ENCODE results near the gene LMTK2.

The LMTK2 gene

GRCh38 chr7:98200364-98200763 is 93.7 kb downstream of the LMTK2 start:
- no CpG with 5 or more reads among the region's 6 CpGs for WGBS (ENCODE audit: insufficient coverage, insufficient read length)
- peaks cover 4% of the 10 kb centered on the region for H3K36me3 ChIP-seq (ENCODE audit: control insufficient read depth, insufficient read depth, low read length)

GRCh38 chr7:98202367-98203195 is 95.9 kb downstream of the LMTK2 start:
- WGBS (ENCODE audit: insufficient coverage, insufficient read length) = no CpG with 5 or more reads among the region's 15 CpGs
- Histone ChIP-seq H3K27ac (ENCODE audit: low read length) (no peak overlapping the region), H3K4me1 (ENCODE audit: control insufficient read depth, insufficient read depth, low read length) (no peaks in the 10 kb centered on the region), H3K4me3 (ENCODE audit: low read length) (no peak overlapping the region), H3K9me3 (ENCODE audit: control insufficient read depth, insufficient read depth, low read length) (no peaks in the 10 kb centered on the region), H3K36me3 (ENCODE audit: control insufficient read depth, insufficient read depth, low read length) (peaks cover 17% of the 10 kb centered on the region), H3K27me3 (ENCODE audit: control insufficient read depth, insufficient read depth, low read length) (no peaks in the 10 kb centered on the region)
- DNase-seq (ENCODE audit: low read depth, low spot score) = no peak

More at GRCh38 chr7:98200364-98200763, 93.7 kb downstream of the LMTK2 start:
- no peaks in the 10 kb centered on the region for H3K27me3 ChIP-seq (ENCODE audit: control insufficient read depth, insufficient read depth, low read length)
- no peak overlapping the region for H3K27ac ChIP-seq (ENCODE audit: low read length)
- H3K9me3 ChIP-seq (ENCODE audit: control insufficient read depth, insufficient read depth, low read length) = no peaks in the 10 kb centered on the region
- DNase-seq (ENCODE audit: low read depth, low spot score) = no peak
- no peaks in the 10 kb centered on the region for H3K4me1 ChIP-seq (ENCODE audit: control insufficient read depth, insufficient read depth, low read length)
- H3K4me3 ChIP-seq (ENCODE audit: low read length) = no peak overlapping the region

GRCh38 chr7:98203261-98203963 is 96.8 kb downstream of the LMTK2 start:
- H3K36me3 ChIP-seq (ENCODE audit: control insufficient read depth, insufficient read depth, low read length) = peaks cover 17% of the 10 kb centered on the region
- no peaks in the 10 kb centered on the region for H3K27me3 ChIP-seq (ENCODE audit: control insufficient read depth, insufficient read depth, low read length)
- DNase-seq (ENCODE audit: low read depth, low spot score) = no peak
- no CpG with 5 or more reads among the region's 28 CpGs for WGBS (ENCODE audit: insufficient coverage, insufficient read length)
- H3K27ac ChIP-seq (ENCODE audit: low read length) = no peak overlapping the region
- no peaks in the 10 kb centered on the region for H3K9me3 ChIP-seq (ENCODE audit: control insufficient read depth, insufficient read depth, low read length)
- H3K4me3 ChIP-seq (ENCODE audit: low read length) = no peak overlapping the region
- H3K4me1 ChIP-seq (ENCODE audit: control insufficient read depth, insufficient read depth, low read length) = no peaks in the 10 kb centered on the region

GRCh38 chr7:98203964-98204605 is 97.4 kb downstream of the LMTK2 start:
- no peaks in the 10 kb centered on the region for H3K27me3 ChIP-seq (ENCODE audit: control insufficient read depth, insufficient read depth, low read length)
- peaks cover 17% of the 10 kb centered on the region for H3K36me3 ChIP-seq (ENCODE audit: control insufficient read depth, insufficient read depth, low read length)
- no peaks in the 10 kb centered on the region for H3K4me1 ChIP-seq (ENCODE audit: control insufficient read depth, insufficient read depth, low read length)
- DNase-seq (ENCODE audit: low read depth, low spot score) = no peak
- no peak overlapping the region for H3K27ac ChIP-seq (ENCODE audit: low read length)
- no CpG with 5 or more reads among the region's 18 CpGs for WGBS (ENCODE audit: insufficient coverage, insufficient read length)
- H3K9me3 ChIP-seq (ENCODE audit: control insufficient read depth, insufficient read depth, low read length) = no peaks in the 10 kb centered on the region
- H3K4me3 ChIP-seq (ENCODE audit: low read length) = no peak overlapping the region

- Histone ChIP-seq H3K36me3 (ENCODE audit: control insufficient read depth, insufficient read depth, low read length) (peaks cover 17% of the 10 kb centered on the region), H3K27me3 (ENCODE audit: control insufficient read depth, insufficient read depth, low read length) (no peaks in the 10 kb centered on the region), H3K27ac (ENCODE audit: low read length) (no peak overlapping the region), H3K9me3 (ENCODE audit: control insufficient read depth, insufficient read depth, low read length) (no peaks in the 10 kb centered on the region), H3K4me1 (ENCODE audit: control insufficient read depth, insufficient read depth, low read length) (no peaks in the 10 kb centered on the region), H3K4me3 (ENCODE audit: low read length) (no peak overlapping the region)
- no CpG with 5 or more reads among the region's 11 CpGs for WGBS (ENCODE audit: insufficient coverage, insufficient read length)
- DNase-seq (ENCODE audit: low read depth, low spot score) = no peak
These were observed 98.0 kb downstream of the LMTK2 start for GRCh38 chr7:98204670-98205069.

- Histone ChIP-seq H3K4me1 (ENCODE audit: control insufficient read depth, insufficient read depth, low read length) (0 out of 2 replicates have a peak, but pooled peaks cover 2% of the 10 kb centered on the region), H3K9me3 (ENCODE audit: control insufficient read depth, insufficient read depth, low read length) (no peaks in the 10 kb centered on the region), H3K36me3 (ENCODE audit: control insufficient read depth, insufficient read depth, low read length) (peaks cover 17% of the 10 kb centered on the region), H3K27me3 (ENCODE audit: control insufficient read depth, insufficient read depth, low read length) (no peaks in the 10 kb centered on the region), H3K4me3 (ENCODE audit: low read length) (no peak overlapping the region), H3K27ac (ENCODE audit: low read length) (no peak overlapping the region)
- DNase-seq (ENCODE audit: low read depth, low spot score) = no peak
- WGBS (ENCODE audit: insufficient coverage, insufficient read length) = no CpG with 5 or more reads among the region's 47 CpGs
These were observed 98.6 kb downstream of the LMTK2 start for GRCh38 chr7:98205162-98205845.

GRCh38 chr7:98206451-98207330 is 100.0 kb downstream of the LMTK2 start:
- no peaks in the 10 kb centered on the region for H3K9me3 ChIP-seq (ENCODE audit: control insufficient read depth, insufficient read depth, low read length)

GRCh38 chr7:98209166-98209920 is 102.7 kb downstream of the LMTK2 start:
- no CpG with 5 or more reads among the region's 17 CpGs for WGBS (ENCODE audit: insufficient coverage, insufficient read length)

More at GRCh38 chr7:98206451-98207330, 100.0 kb downstream of the LMTK2 start:
- WGBS (ENCODE audit: insufficient coverage, insufficient read length) = no CpG with 5 or more reads among the region's 47 CpGs
- Histone ChIP-seq H3K4me1 (ENCODE audit: control insufficient read depth, insufficient read depth, low read length) (0 out of 2 replicates have a peak, but pooled peaks cover 2% of the 10 kb centered on the region), H3K36me3 (ENCODE audit: control insufficient read depth, insufficient read depth, low read length) (peaks cover 17% of the 10 kb centered on the region), H3K4me3 (ENCODE audit: low read length) (no peak overlapping the region; the same call in 1 of the 2 replicates), H3K27ac (ENCODE audit: low read length) (no peak overlapping the region), H3K27me3 (ENCODE audit: control insufficient read depth, insufficient read depth, low read length) (no peaks in the 10 kb centered on the region)
- no peak for DNase-seq (ENCODE audit: low read depth, low spot score)

More at GRCh38 chr7:98209166-98209920, 102.7 kb downstream of the LMTK2 start:
- H3K4me1 ChIP-seq (ENCODE audit: control insufficient read depth, insufficient read depth, low read length) = 0 out of 2 replicates have a peak, but pooled peaks cover 2% of the 10 kb centered on the region
- no peak overlapping the region for H3K4me3 ChIP-seq (ENCODE audit: low read length)
- no peak for DNase-seq (ENCODE audit: low read depth, low spot score)
- H3K27me3 ChIP-seq (ENCODE audit: control insufficient read depth, insufficient read depth, low read length) = no peaks in the 10 kb centered on the region
- no peaks in the 10 kb centered on the region for H3K9me3 ChIP-seq (ENCODE audit: control insufficient read depth, insufficient read depth, low read length)
- peaks cover 17% of the 10 kb centered on the region for H3K36me3 ChIP-seq (ENCODE audit: control insufficient read depth, insufficient read depth, low read length)
- no peak overlapping the region for H3K27ac ChIP-seq (ENCODE audit: low read length)
